DMS153 (cell line): ENCODE data around the gene MANF.

ENCODE experiments used
- DNase-seq: peaks from one replicate; lab custom pipeline; 2025; lab: John Stamatoyannopoulos, UW

MANF gene

GRCh38 chr3:51436998-51437639 is 52.0 kb downstream of the MANF start:
- DNase-seq, result no peak
